HCT116 (cell line): Measurements from ENCODE around the gene NR1H3. TPM values are rescaled to one million over a fixed set of nuclear protein-coding genes. Genes with fewer than 3 reads are reported as not detected.

Experiments
- ATAC-seq: fragments of 200-7000 bp; cut with Tn5 transposase; 2 replicates; pipeline ENCODE4 v1.9.1; 2020; ENCODE audit warnings: mild to moderate bottlenecking, moderate library complexity
- BruUV-seq: library from RNA; stranded (reverse); fragments of 400-500 nt; replicated peaks from 2 replicates; lab custom pipeline; 2021; lab: Mats Ljungman, UMichigan
- CTCF ChIA-PET: fragments of 300-600 bp; sonication (Branson Sonifier 250); formaldehyde crosslinking; loops from one replicate; lab custom pipeline; 2021; ENCODE audit warnings: antibody characterized with exemption; lab: Charles Lee
- POLR2A ChIA-PET: fragments of 300-600, 350-600 bp; sonication (Branson Sonifier 250); formaldehyde crosslinking; loops from one replicate; lab custom pipeline; 2021; ENCODE audit warnings: antibody characterized with exemption; lab: Charles Lee
- RAD21 ChIA-PET, 2 experiments: fragments of 300-600 bp; sonication (Branson Sonifier 250); formaldehyde crosslinking; loops; one replicate each; lab custom pipeline; 2023; ENCODE audit warnings: low total read pairs in 2 of 2; ENCODE audit not compliant: uncharacterized antibody in 2 of 2, unreplicated experiment in 2 of 2, low non-redundant PET in 1 of 2; lab: Charles Lee
- DNase-seq: peaks from one replicate; pipeline ENCODE4 v3.0.0-alpha.2; 2010; ENCODE audit warnings: low read depth, low spot score
- H2AFZ ChIP-seq: fragments of 200-600 bp; shearing (Covaris generic), sonication (generic); 2 replicates; pipeline ENCODE4 v1.6.1; 2017; ENCODE audit warnings: low read depth, mixed run types, mixed read lengths, antibody characterized with exemption, low read length; ENCODE audit not compliant: poor library complexity, severe bottlenecking
- H3K27ac ChIP-seq: 2 replicates; pipeline ENCODE4 v1.5.1; 2012; ENCODE audit warnings: low read depth, low read length
- H3K27me3 ChIP-seq: fragments of 200-600 bp; sonication (generic); 2 replicates; pipeline ENCODE4 v1.6.1; 2016; ENCODE audit warnings: mixed run types, low read length, mixed read lengths; ENCODE audit not compliant: insufficient read depth
- H3K36me3 ChIP-seq, 2 experiments: fragments of 200-500 bp in 1 of 2; fragments of 200-600 bp in 1 of 2; sonication (Bioruptor generic) in 1 of 2; sonication (generic) in 1 of 2; 2 replicates each; pipeline versions ENCODE4 v1.5.1 to v1.6.1; 2014 to 2016; ENCODE audit warnings: low read length in 2 of 2, inconsistent platforms in 1 of 2, mixed read lengths in 1 of 2, mixed run types in 1 of 2; ENCODE audit not compliant: insufficient read depth in 2 of 2, control insufficient read depth in 1 of 2
- H3K4me1 ChIP-seq, 2 experiments: fragments of 200-600 bp in 1 of 2; sonication (generic) in 1 of 2; 2 replicates each; pipeline versions ENCODE4 v1.5.1 to v1.6.1; 2012 to 2017; ENCODE audit warnings: low read length in 2 of 2, inconsistent platforms in 1 of 2, mild to moderate bottlenecking in 1 of 2, mixed read lengths in 1 of 2, mixed run types in 1 of 2, moderate library complexity in 1 of 2; ENCODE audit not compliant: insufficient read depth in 2 of 2, control insufficient read depth in 1 of 2
- H3K4me2 ChIP-seq: fragments of 200-600 bp; sonication (generic); 2 replicates; pipeline ENCODE4 v1.6.1; 2017; ENCODE audit warnings: mixed run types, low read length, mixed read lengths
- H3K4me3 ChIP-seq, 2 experiments: fragments of 200-600 bp in 1 of 2; sonication (generic) in 1 of 2; replicated peaks in 1 of 2; 2 replicates each; pipeline ENCODE4 v1.5.1; 2011 to 2016; ENCODE audit warnings: low read length in 2 of 2, control low read depth in 1 of 2, low read depth in 1 of 2, mild to moderate bottlenecking in 1 of 2, mixed read lengths in 1 of 2, mixed run types in 1 of 2
- H3K79me2 ChIP-seq: fragments of 200-600 bp; sonication (generic); 2 replicates; pipeline ENCODE4 v1.6.1; 2017; ENCODE audit warnings: mild to moderate bottlenecking, mixed run types, low read length, moderate library complexity, mixed read lengths; ENCODE audit not compliant: insufficient read depth
- H3K9ac ChIP-seq: fragments of 200-600 bp; sonication (generic); 2 replicates; pipeline ENCODE4 v1.6.1; 2016; ENCODE audit warnings: low read length, mixed read lengths
- H3K9me2 ChIP-seq: fragments of 200-600 bp; sonication (generic), shearing (Covaris generic); 2 replicates; pipeline ENCODE4 v1.6.1; 2017; ENCODE audit warnings: mixed run types, mild to moderate bottlenecking, moderate library complexity; ENCODE audit not compliant: insufficient read depth
- H3K9me3 ChIP-seq, 2 experiments: fragments of 200-500 bp in 1 of 2; fragments of 200-600 bp in 1 of 2; sonication (Bioruptor generic) in 1 of 2; sonication (generic) in 1 of 2; 2 replicates each; pipeline ENCODE4 v1.6.1; 2014 to 2017; ENCODE audit warnings: low read length in 2 of 2, mixed read lengths in 2 of 2, inconsistent platforms in 1 of 2, low read depth in 1 of 2, mild to moderate bottlenecking in 1 of 2, mixed run types in 1 of 2, moderate library complexity in 1 of 2; ENCODE audit not compliant: control insufficient read depth in 1 of 2, insufficient read depth in 1 of 2
- H4K20me1 ChIP-seq: fragments of 200-600 bp; sonication (generic), shearing (Covaris generic); 2 replicates; pipeline ENCODE4 v1.6.1; 2017; ENCODE audit warnings: mixed run types, mild to moderate bottlenecking, moderate library complexity; ENCODE audit not compliant: insufficient read depth
- CEBPB ChIP-seq: IDR thresholded peaks from 2 replicates; pipeline ENCODE4 v1.6.1; 2012; ENCODE audit warnings: low read depth
- EGR1 ChIP-seq: IDR thresholded peaks from 2 replicates; pipeline ENCODE4 v1.6.1; 2012; ENCODE audit warnings: low read depth
- ELF1 ChIP-seq: IDR thresholded peaks from 2 replicates; pipeline ENCODE4 v1.6.1; 2012; ENCODE audit warnings: low read depth, borderline replicate concordance
- EZH2 ChIP-seq: fragments of 200-600 bp; sonication (generic); IDR thresholded peaks from 2 replicates; pipeline ENCODE4 v1.6.1; 2017; ENCODE audit warnings: antibody characterized with exemption, mixed run types
- EZH2phosphoT487 ChIP-seq: fragments of 200-600 bp; IDR thresholded peaks from 2 replicates; pipeline ENCODE4 v1.6.1; 2018; ENCODE audit warnings: antibody characterized with exemption, borderline replicate concordance
- FOSL1 ChIP-seq: IDR thresholded peaks from 2 replicates; pipeline ENCODE4 v1.6.1; 2012; ENCODE audit warnings: low read depth
- JUND ChIP-seq: IDR thresholded peaks from 2 replicates; pipeline ENCODE4 v1.6.1; 2012
- POLR2A ChIP-seq: IDR thresholded peaks from 2 replicates; pipeline ENCODE4 v1.7.0; 2011; ENCODE audit warnings: borderline replicate concordance; ENCODE audit not compliant: insufficient read depth, insufficient read length; ENCODE audit errors: extremely low read depth
- YY1 ChIP-seq: IDR thresholded peaks from 2 replicates; pipeline ENCODE4 v1.6.1; 2011; ENCODE audit warnings: low read length, low read depth, moderate library complexity, mild to moderate bottlenecking; ENCODE audit not compliant: insufficient replicate concordance; ENCODE audit errors: extremely low read depth
- ZFX ChIP-seq: fragments of 450-650 bp; IDR thresholded peaks from 2 replicates; pipeline ENCODE4 v1.6.1; 2017
- intact Hi-C: fragments of 100-400 bp; cut with micrococcal nuclease; formaldehyde crosslinking; loops from 2 replicates; pipeline ENCODE4 v1.10.0; 2022
- total RNA-seq: library from RNA; stranded (reverse); gene quantifications from one replicate; pipeline ENCODE4 v1.2.1, GENCODE V29; 2021; ENCODE audit not compliant: unreplicated experiment
- TF ChIP-seq, protein P1 (sequence below): IDR thresholded peaks from 2 replicates; pipeline ENCODE4 v1.6.1; 2012; ENCODE audit warnings: low read depth
- TF ChIP-seq, protein P2 (sequence below): IDR thresholded peaks from 2 replicates; pipeline ENCODE4 v1.6.1; 2011; ENCODE audit warnings: mild to moderate bottlenecking, low read length, moderate library complexity; ENCODE audit not compliant: insufficient replicate concordance; ENCODE audit errors: extremely low read depth
- TF ChIP-seq, protein P3 (sequence below): IDR thresholded peaks from 2 replicates; pipeline ENCODE4 v1.6.1; 2012

Gene NR1H3
- total RNA-seq, 1 experiment from 2014 or later = 23.5 TPM

DNA sequence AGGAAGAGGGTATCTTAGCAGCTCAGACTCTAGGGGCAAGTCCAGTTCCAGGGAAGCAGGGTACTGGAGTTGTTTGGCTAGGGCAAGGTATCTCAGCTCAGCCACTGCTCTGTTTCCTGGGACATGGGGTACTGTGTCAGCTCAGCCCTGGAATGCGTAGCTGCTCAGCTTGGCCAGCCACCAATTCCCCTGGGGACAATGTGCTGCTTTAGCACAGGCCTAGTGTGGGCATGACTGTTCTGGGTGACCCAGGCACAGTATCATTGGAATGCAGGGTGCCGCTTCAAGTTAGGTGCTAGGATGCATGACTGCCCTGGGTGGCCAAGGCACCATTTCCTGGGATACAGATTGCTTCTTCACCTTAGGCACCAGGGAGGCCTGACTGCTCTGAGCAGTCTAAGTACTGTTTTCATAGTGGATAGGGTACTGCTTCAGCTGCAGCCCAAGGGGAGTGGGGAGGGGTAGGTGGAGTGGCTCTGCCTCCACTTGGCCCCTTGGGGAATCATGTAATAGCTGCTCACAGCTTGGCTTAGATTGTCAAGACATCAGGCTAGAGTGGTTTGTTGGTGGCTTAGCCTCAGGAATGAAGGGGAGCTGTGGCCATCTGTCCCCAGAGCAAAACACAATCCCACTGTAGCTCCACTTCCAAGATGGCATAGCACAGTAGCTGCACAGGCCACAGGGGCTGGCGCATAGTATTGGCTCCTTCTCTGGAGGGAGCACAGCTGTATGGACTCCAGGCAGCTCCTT is 48.1 kb downstream of the NR1H3 start:
- Histone ChIP-seq H3K4me3 (no peak overlapping the region), H3K4me2 (no peak overlapping the region), H3K27ac (no peak overlapping the region), H2AFZ (no peak overlapping the region), H3K36me3 (peaks cover 22 to 23% of the 10 kb centered on the region in 2 experiments), H3K9me3 (no peaks in the 10 kb centered on the region), H3K9me2 (no peaks in the 10 kb centered on the region), H3K27me3 (no peaks in the 10 kb centered on the region), H3K79me2 (no peaks in the 10 kb centered on the region), H4K20me1 (no peaks in the 10 kb centered on the region), H3K9ac (no peak overlapping the region), H3K4me1 (no peaks in the 10 kb centered on the region)
- intact Hi-C loops = no loop called here
- TF ChIP-seq ELF1 (no peak), CEBPB (no peak), POLR2A (no peak), JUND (no peak), ZFX (no peak), EZH2 (no peak), EGR1 (no peak), EZH2phosphoT487 (no peak), YY1 (no peak), FOSL1 (no peak)
- TF ChIP-seq, protein P1, sequence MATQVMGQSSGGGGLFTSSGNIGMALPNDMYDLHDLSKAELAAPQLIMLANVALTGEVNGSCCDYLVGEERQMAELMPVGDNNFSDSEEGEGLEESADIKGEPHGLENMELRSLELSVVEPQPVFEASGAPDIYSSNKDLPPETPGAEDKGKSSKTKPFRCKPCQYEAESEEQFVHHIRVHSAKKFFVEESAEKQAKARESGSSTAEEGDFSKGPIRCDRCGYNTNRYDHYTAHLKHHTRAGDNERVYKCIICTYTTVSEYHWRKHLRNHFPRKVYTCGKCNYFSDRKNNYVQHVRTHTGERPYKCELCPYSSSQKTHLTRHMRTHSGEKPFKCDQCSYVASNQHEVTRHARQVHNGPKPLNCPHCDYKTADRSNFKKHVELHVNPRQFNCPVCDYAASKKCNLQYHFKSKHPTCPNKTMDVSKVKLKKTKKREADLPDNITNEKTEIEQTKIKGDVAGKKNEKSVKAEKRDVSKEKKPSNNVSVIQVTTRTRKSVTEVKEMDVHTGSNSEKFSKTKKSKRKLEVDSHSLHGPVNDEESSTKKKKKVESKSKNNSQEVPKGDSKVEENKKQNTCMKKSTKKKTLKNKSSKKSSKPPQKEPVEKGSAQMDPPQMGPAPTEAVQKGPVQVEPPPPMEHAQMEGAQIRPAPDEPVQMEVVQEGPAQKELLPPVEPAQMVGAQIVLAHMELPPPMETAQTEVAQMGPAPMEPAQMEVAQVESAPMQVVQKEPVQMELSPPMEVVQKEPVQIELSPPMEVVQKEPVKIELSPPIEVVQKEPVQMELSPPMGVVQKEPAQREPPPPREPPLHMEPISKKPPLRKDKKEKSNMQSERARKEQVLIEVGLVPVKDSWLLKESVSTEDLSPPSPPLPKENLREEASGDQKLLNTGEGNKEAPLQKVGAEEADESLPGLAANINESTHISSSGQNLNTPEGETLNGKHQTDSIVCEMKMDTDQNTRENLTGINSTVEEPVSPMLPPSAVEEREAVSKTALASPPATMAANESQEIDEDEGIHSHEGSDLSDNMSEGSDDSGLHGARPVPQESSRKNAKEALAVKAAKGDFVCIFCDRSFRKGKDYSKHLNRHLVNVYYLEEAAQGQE = no peak
- TF ChIP-seq, protein P2, sequence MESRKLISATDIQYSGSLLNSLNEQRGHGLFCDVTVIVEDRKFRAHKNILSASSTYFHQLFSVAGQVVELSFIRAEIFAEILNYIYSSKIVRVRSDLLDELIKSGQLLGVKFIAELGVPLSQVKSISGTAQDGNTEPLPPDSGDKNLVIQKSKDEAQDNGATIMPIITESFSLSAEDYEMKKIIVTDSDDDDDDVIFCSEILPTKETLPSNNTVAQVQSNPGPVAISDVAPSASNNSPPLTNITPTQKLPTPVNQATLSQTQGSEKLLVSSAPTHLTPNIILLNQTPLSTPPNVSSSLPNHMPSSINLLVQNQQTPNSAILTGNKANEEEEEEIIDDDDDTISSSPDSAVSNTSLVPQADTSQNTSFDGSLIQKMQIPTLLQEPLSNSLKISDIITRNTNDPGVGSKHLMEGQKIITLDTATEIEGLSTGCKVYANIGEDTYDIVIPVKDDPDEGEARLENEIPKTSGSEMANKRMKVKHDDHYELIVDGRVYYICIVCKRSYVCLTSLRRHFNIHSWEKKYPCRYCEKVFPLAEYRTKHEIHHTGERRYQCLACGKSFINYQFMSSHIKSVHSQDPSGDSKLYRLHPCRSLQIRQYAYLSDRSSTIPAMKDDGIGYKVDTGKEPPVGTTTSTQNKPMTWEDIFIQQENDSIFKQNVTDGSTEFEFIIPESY = no peak
- TF ChIP-seq, protein P3, sequence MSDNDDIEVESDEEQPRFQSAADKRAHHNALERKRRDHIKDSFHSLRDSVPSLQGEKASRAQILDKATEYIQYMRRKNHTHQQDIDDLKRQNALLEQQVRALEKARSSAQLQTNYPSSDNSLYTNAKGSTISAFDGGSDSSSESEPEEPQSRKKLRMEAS = no peak
- RAD21 ChIA-PET = interaction anchor here in 1 of 2 experiments (0.5 kb wide), 1 partner anchor 13 kb away, joined by 8 read pairs; no protein-coding TSS in a partner anchor
- CTCF ChIA-PET = no interaction called here
- DNase-seq = no peak
- BruUV-seq = no TSS peak
- ATAC-seq = no peak
- POLR2A ChIA-PET = no interaction called here
